GM23248 (cell line): ENCODE measurements around the gene CD22.

Experiments used
- EZH2 ChIP-seq: fragments of 200-600 bp; sonication (generic); IDR thresholded peaks from 2 replicates; pipeline ENCODE4 v1.6.1; 2018; ENCODE audit warnings: antibody characterized with exemption, mild to moderate bottlenecking; ENCODE audit not compliant: insufficient read depth, poor library complexity, severe bottlenecking
- EZH2phosphoT487 ChIP-seq: fragments of 200-600 bp; sonication (generic); IDR thresholded peaks from 2 replicates; pipeline ENCODE4 v1.6.1; 2018; ENCODE audit warnings: antibody characterized with exemption, moderate library complexity, mild to moderate bottlenecking, low read depth; ENCODE audit not compliant: insufficient read depth

GRCh38 chr19:35392742-35393715 is 64.0 kb downstream of the CD22 start:
- TF ChIP-seq EZH2phosphoT487 (no peak), EZH2 (no peak)
